Measurements from ENCODE around the gene RBM7. TPM values are rescaled to one million over a fixed set of nuclear protein-coding genes. Genes with fewer than 3 reads are reported as not detected.

RBM7 gene
- total RNA-seq, 2 donors from 2014 or later, result 23.7 to 27.3 TPM

DNA sequence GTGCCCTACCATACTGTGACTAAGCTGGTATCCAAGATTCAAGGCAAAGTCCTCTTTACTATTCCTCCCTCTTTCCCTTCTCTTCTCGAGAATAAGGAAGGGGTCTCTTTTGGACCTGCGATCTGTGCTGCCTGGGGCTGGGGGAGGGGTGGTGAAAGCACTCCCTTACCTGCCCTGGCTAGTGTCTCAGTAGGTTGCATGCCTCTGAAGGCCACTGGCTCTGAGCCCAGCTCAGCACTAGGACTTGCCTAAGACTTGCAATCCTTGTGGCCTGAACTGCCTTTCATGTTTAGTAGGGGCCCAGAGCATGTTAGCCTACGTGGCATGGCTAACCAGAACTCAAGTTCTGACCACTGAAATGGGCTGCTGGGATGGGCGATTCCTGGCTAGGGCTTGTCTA lies 25.8 kb downstream of the RBM7 start:
- no peaks in the 10 kb centered on the region for H3K9me3 ChIP-seq
- H3K27me3 ChIP-seq (replicated peaks; ENCODE audit: insufficient read depth), result no peaks in the 10 kb centered on the region
- no peak for DNase-seq (ENCODE audit: low spot score)
- no peak overlapping the region for H3K4me3 ChIP-seq
- 92% methylated on average over 3 of the region's 4 CpGs for WGBS
- no peak overlapping the region for H3K27ac ChIP-seq
- TF ChIP-seq, protein P1, sequence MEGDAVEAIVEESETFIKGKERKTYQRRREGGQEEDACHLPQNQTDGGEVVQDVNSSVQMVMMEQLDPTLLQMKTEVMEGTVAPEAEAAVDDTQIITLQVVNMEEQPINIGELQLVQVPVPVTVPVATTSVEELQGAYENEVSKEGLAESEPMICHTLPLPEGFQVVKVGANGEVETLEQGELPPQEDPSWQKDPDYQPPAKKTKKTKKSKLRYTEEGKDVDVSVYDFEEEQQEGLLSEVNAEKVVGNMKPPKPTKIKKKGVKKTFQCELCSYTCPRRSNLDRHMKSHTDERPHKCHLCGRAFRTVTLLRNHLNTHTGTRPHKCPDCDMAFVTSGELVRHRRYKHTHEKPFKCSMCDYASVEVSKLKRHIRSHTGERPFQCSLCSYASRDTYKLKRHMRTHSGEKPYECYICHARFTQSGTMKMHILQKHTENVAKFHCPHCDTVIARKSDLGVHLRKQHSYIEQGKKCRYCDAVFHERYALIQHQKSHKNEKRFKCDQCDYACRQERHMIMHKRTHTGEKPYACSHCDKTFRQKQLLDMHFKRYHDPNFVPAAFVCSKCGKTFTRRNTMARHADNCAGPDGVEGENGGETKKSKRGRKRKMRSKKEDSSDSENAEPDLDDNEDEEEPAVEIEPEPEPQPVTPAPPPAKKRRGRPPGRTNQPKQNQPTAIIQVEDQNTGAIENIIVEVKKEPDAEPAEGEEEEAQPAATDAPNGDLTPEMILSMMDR (IDR thresholded peaks at IDR 0.05), result no peak
- no peak for TF ChIP-seq POLR2AphosphoS5 (IDR thresholded peaks at IDR 0.05)
- no peaks in the 10 kb centered on the region for H3K36me3 ChIP-seq
- no peaks in the 10 kb centered on the region for H3K4me1 ChIP-seq (replicated peaks)
- intact Hi-C loops (cut with DNase I), result no loop called here

DNA sequence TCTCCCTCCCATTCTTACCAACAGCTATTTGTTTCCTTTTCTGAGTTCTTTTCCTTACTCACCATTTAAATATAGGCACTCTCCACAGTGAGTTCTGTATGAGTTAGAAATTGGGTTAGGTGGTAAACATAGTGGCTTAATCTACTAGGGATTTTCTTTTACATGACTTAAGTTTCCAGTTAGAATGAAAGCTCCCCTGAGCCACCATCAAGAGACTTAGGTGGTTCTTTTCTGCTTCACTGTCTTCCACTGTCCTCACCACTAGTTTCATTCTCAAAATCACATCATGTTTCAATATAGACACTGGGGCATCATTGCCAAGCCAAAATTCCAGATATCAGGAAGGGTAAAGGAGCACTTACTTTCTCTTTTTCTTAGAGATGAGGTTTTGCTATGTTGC lies 29.8 kb downstream of the RBM7 start:
- Histone ChIP-seq H3K36me3 (no peaks in the 10 kb centered on the region), H3K4me1 (replicated peaks) (no peaks in the 10 kb centered on the region), H3K27ac (no peak overlapping the region), H3K9me3 (no peaks in the 10 kb centered on the region), H3K4me3 (no peak overlapping the region), H3K27me3 (replicated peaks; ENCODE audit: insufficient read depth) (no peaks in the 10 kb centered on the region)
- no peak for DNase-seq (ENCODE audit: low spot score)
- intact Hi-C loops (cut with DNase I), result no loop called here
- TF ChIP-seq, protein P1 (IDR thresholded peaks at IDR 0.05), result no peak
- TF ChIP-seq POLR2A (IDR thresholded peaks at IDR 0.05), result no peak
- TF ChIP-seq POLR2AphosphoS5 (IDR thresholded peaks at IDR 0.05), result no peak

DNA sequence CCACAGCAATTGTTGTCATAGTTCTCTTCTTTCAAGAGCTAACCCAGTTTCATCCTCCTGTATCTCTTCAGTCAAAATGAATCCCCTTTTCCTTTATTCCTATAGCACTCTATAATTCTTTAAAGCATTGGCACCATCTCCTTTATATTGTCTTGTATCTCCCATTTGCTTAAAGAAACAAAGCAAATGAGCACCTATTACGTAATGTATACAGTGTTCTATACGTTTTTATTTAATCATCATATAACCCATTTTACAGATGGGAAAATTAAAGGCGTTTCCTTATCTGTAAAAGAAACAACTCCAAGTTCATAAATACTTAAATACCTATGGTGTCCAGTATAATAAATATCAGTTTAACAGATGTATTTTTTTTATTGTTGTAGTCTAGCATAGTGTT lies 32.4 kb downstream of the RBM7 start:
- Histone ChIP-seq H3K4me1 (replicated peaks) (no peaks in the 10 kb centered on the region), H3K9me3 (no peaks in the 10 kb centered on the region), H3K4me3 (no peak overlapping the region), H3K36me3 (no peaks in the 10 kb centered on the region), H3K27ac (no peak overlapping the region), H3K27me3 (replicated peaks; ENCODE audit: insufficient read depth) (no peaks in the 10 kb centered on the region)
- TF ChIP-seq POLR2AphosphoS5 (IDR thresholded peaks at IDR 0.05), result no peak
- DNase-seq (ENCODE audit: low spot score), result no peak
- intact Hi-C loops (cut with DNase I), result no loop called here
- whole genome bisulfite sequencing, result 54% methylated on average over 3 of the region's 3 CpGs

GRCh38 chr11:114433376-114433775 lies 32.9 kb downstream of the RBM7 start:
- WGBS, result 26% methylated on average over 4 of the region's 4 CpGs
- intact Hi-C loops (cut with DNase I), result no loop called here

DNA sequence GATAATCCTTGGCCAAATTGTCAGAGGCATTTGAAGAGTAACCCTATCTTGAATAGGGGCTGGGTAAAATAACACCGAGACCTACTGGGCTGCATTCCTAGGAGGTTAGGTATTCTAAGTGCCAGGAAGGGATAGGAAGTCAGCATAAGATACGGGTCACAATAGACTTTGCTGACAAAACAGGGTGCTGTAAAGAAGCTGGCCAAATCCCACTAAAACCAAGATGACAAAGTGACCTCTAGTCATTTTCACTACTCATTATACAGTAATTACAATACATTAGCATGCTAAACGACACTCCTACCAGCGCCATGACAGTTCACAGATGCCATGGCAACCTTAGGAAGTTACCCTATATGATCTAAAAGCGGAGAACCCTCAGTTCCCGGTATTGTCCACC lies 37.8 kb downstream of the RBM7 start:
- no peak overlapping the region for H3K4me3 ChIP-seq
- intact Hi-C loops (cut with DNase I), result loop anchor here (5.0 kb wide), 1 partner anchor 36 kb away; the partner anchor contains the start of genes C11orf71 and RBM7
- H3K27ac ChIP-seq, result peak overlapping the region in 1 of 2 donors; percentile 85

More at GRCh38 chr11:114433376-114433775, 32.9 kb downstream of the RBM7 start:
- no peak for DNase-seq (ENCODE audit: low spot score)
- Histone ChIP-seq H3K36me3 (no peaks in the 10 kb centered on the region), H3K27ac (no peak overlapping the region), H3K4me3 (no peak overlapping the region), H3K4me1 (replicated peaks) (no peaks in the 10 kb centered on the region), H3K9me3 (no peaks in the 10 kb centered on the region), H3K27me3 (replicated peaks; ENCODE audit: insufficient read depth) (no peaks in the 10 kb centered on the region)
- TF ChIP-seq POLR2AphosphoS5 (IDR thresholded peaks at IDR 0.05) (peak; percentile 46), POLR2A (IDR thresholded peaks at IDR 0.05) (no peak)
- TF ChIP-seq, protein P1 (IDR thresholded peaks at IDR 0.05), result peak in 1 of 4 experiments; percentile 33

More for the DNA sequence above, 37.8 kb downstream of the RBM7 start:
- no peaks in the 10 kb centered on the region for H3K9me3 ChIP-seq
- H3K27me3 ChIP-seq (replicated peaks; ENCODE audit: insufficient read depth), result no peaks in the 10 kb centered on the region
- H3K4me1 ChIP-seq (replicated peaks), result no peaks in the 10 kb centered on the region
- TF ChIP-seq POLR2A (IDR thresholded peaks at IDR 0.05), result no peak
- TF ChIP-seq POLR2AphosphoS5 (IDR thresholded peaks at IDR 0.05), result peak; percentile 16
- no peak for DNase-seq (ENCODE audit: low spot score)
- H3K36me3 ChIP-seq, result no peaks in the 10 kb centered on the region
- 48% methylated on average over 6 of the region's 6 CpGs for WGBS
